ENCODE data around the gene MYH7.
"Not testable (repeated sequence)": the region's sequence is repeated elsewhere in the genome, so short reads cannot be mapped to it uniquely, and the experiment has no call there.

- TF ChIP-seq YY1 (IDR thresholded peaks at IDR 0.05; ENCODE audit: low read depth); CHD2 (IDR thresholded peaks at IDR 0.05; ENCODE audit: low read length, partially characterized antibody); RCOR1 (IDR thresholded peaks at IDR 0.05; ENCODE audit: low read length); POLR2AphosphoS5 (IDR thresholded peaks at IDR 0.05; ENCODE audit: low read depth, low read length); EP300 (IDR thresholded peaks at IDR 0.05; ENCODE audit: borderline replicate concordance in 1 of 2, low read depth in 1 of 2, low read length in 1 of 2); EZH2phosphoT487 (IDR thresholded peaks at IDR 0.05; ENCODE audit: borderline replicate concordance, low read depth); MXI1 (IDR thresholded peaks at IDR 0.05; ENCODE audit: low read depth, low read length); USF2 (IDR thresholded peaks at IDR 0.05; ENCODE audit: borderline replicate concordance, low read depth, low read length): not testable (repeated sequence)
- TF ChIP-seq, protein P1, sequence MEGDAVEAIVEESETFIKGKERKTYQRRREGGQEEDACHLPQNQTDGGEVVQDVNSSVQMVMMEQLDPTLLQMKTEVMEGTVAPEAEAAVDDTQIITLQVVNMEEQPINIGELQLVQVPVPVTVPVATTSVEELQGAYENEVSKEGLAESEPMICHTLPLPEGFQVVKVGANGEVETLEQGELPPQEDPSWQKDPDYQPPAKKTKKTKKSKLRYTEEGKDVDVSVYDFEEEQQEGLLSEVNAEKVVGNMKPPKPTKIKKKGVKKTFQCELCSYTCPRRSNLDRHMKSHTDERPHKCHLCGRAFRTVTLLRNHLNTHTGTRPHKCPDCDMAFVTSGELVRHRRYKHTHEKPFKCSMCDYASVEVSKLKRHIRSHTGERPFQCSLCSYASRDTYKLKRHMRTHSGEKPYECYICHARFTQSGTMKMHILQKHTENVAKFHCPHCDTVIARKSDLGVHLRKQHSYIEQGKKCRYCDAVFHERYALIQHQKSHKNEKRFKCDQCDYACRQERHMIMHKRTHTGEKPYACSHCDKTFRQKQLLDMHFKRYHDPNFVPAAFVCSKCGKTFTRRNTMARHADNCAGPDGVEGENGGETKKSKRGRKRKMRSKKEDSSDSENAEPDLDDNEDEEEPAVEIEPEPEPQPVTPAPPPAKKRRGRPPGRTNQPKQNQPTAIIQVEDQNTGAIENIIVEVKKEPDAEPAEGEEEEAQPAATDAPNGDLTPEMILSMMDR (IDR thresholded peaks at IDR 0.05): not testable (repeated sequence)
Observed at GRCh38 chr14:23425798-23426197, 9.7 kb downstream of the MYH7 start.
